Measurements from ENCODE around the gene KIZ. TPM values are rescaled to one million over a fixed set of nuclear protein-coding genes. Genes with fewer than 3 reads are reported as not detected.

Gene KIZ
- total RNA-seq, 1 experiment from 2014 or later, result 13.4 TPM

GRCh38 chr20:21180248-21180647 lies 54.4 kb downstream of the KIZ start:
- H3K4me2 ChIP-seq (ENCODE audit: low read length), result no peak overlapping the region
- no peak for ATAC-seq
- no peaks in the 10 kb centered on the region for H3K9me2 ChIP-seq (replicated peaks; ENCODE audit: low read length)
- peaks cover 6% of the 10 kb centered on the region; the same call in 1 of the 2 replicates for H3K9me3 ChIP-seq (ENCODE audit: low read length)
- no peaks in the 10 kb centered on the region for H4K20me1 ChIP-seq (ENCODE audit: low read length)
- DNase-seq, result no peak
- CTCF ChIA-PET, result interaction anchor here (0.6 kb wide), 1 partner anchor 731 kb away, joined by 6 read pairs; no protein-coding TSS in a partner anchor
- intact Hi-C loops (cut with micrococcal nuclease), result loop anchor here (5.0 kb wide), 1 partner anchor 47 kb away; no protein-coding TSS in a partner anchor
- no peaks in the 10 kb centered on the region for H3K27me3 ChIP-seq (ENCODE audit: low read length)
- peaks cover 40% of the 10 kb centered on the region for H3K4me1 ChIP-seq (ENCODE audit: insufficient read depth, low read length)
- POLR2A ChIA-PET (ENCODE audit: unreplicated experiment), result no interaction called here
- no peak overlapping the region for H3K9ac ChIP-seq (ENCODE audit: low read length)
- no peaks in the 10 kb centered on the region for H3K79me2 ChIP-seq (ENCODE audit: low read length)
- H3F3A ChIP-seq (ENCODE audit: low read length, unreplicated experiment), result peaks cover 22% of the 10 kb centered on the region
- H3K4me3 ChIP-seq (ENCODE audit: low read length), result no peak overlapping the region
- no TSS peak for BruUV-seq (replicated peaks)
- H3K36me3 ChIP-seq (ENCODE audit: low read depth, low read length), result no peaks in the 10 kb centered on the region
- H3K27ac ChIP-seq (ENCODE audit: low read length), result no peak overlapping the region
- TF ChIP-seq EZH2 (IDR thresholded peaks at IDR 0.05; ENCODE audit: low read length, unreplicated experiment) (no peak), EZH2phosphoT487 (IDR thresholded peaks at IDR 0.05; ENCODE audit: borderline replicate concordance, low read length) (no peak), CTCF (conservative IDR thresholded peaks at IDR 0.05; ENCODE audit: low read depth, low read length) (no peak)
- H2AFZ ChIP-seq (ENCODE audit: low read length), result no peak overlapping the region

- DNase-seq (no peak), ATAC-seq (no peak)
- no peak overlapping the region for H3K9ac ChIP-seq (ENCODE audit: low read length)
- no peaks in the 10 kb centered on the region for H3K79me2 ChIP-seq (ENCODE audit: low read length)
- no peaks in the 10 kb centered on the region for H4K20me1 ChIP-seq (ENCODE audit: low read length)
- no peaks in the 10 kb centered on the region for H3K9me2 ChIP-seq (replicated peaks; ENCODE audit: low read length)
- CTCF ChIA-PET, result no interaction called here
- H3K36me3 ChIP-seq (ENCODE audit: low read depth, low read length), result no peaks in the 10 kb centered on the region
- no TSS peak for BruUV-seq (replicated peaks)
- H3K27me3 ChIP-seq (ENCODE audit: low read length), result no peaks in the 10 kb centered on the region
- H3K4me2 ChIP-seq (ENCODE audit: low read length), result no peak overlapping the region
- TF ChIP-seq EZH2phosphoT487 (IDR thresholded peaks at IDR 0.05; ENCODE audit: borderline replicate concordance, low read length), result no peak
- no peak for TF ChIP-seq EZH2 (IDR thresholded peaks at IDR 0.05; ENCODE audit: low read length, unreplicated experiment)
- TF ChIP-seq CTCF (conservative IDR thresholded peaks at IDR 0.05; ENCODE audit: low read depth, low read length), result no peak
- POLR2A ChIA-PET (ENCODE audit: unreplicated experiment), result no interaction called here
- H3F3A ChIP-seq (ENCODE audit: low read length, unreplicated experiment), result peaks cover 22% of the 10 kb centered on the region
- peaks cover 6% of the 10 kb centered on the region; the same call in 1 of the 2 replicates for H3K9me3 ChIP-seq (ENCODE audit: low read length)
- H3K4me1 ChIP-seq (ENCODE audit: insufficient read depth, low read length), result peaks cover 40% of the 10 kb centered on the region
- intact Hi-C loops (cut with micrococcal nuclease), result loop anchor here (5.0 kb wide), 1 partner anchor 46 kb away; no protein-coding TSS in a partner anchor
- no peak overlapping the region for H2AFZ ChIP-seq (ENCODE audit: low read length)
- H3K27ac ChIP-seq (ENCODE audit: low read length), result no peak overlapping the region
- H3K4me3 ChIP-seq (ENCODE audit: low read length), result no peak overlapping the region
Measured at GRCh38 chr20:21181028-21181427, 55.1 kb downstream of the KIZ start.

- H3K4me2 ChIP-seq (ENCODE audit: low read length), result peak overlapping the region; percentile 91
- TF ChIP-seq CTCF (conservative IDR thresholded peaks at IDR 0.05; ENCODE audit: low read depth, low read length), result no peak
- no peak for TF ChIP-seq EZH2 (IDR thresholded peaks at IDR 0.05; ENCODE audit: low read length, unreplicated experiment)
- no peak for TF ChIP-seq EZH2phosphoT487 (IDR thresholded peaks at IDR 0.05; ENCODE audit: borderline replicate concordance, low read length)
- no peaks in the 10 kb centered on the region for H3K9me2 ChIP-seq (replicated peaks; ENCODE audit: low read length)
- intact Hi-C loops (cut with micrococcal nuclease), result loop anchor here (1.0 to 5.0 kb wide), 3 partner anchors 44 to 94 kb away; no protein-coding TSS in a partner anchor
- BruUV-seq (replicated peaks), result no TSS peak
- DNase-seq (peak; percentile 96), ATAC-seq (peak; percentile 96)
- peaks cover 22% of the 10 kb centered on the region for H3F3A ChIP-seq (ENCODE audit: low read length, unreplicated experiment)
- H3K4me1 ChIP-seq (ENCODE audit: insufficient read depth, low read length), result peaks cover 40% of the 10 kb centered on the region
- no peaks in the 10 kb centered on the region for H3K27me3 ChIP-seq (ENCODE audit: low read length)
- peak overlapping the region; percentile 52 for H3K4me3 ChIP-seq (ENCODE audit: low read length)
- H3K9me3 ChIP-seq (ENCODE audit: low read length), result no peaks in the 10 kb centered on the region
- no peaks in the 10 kb centered on the region for H3K79me2 ChIP-seq (ENCODE audit: low read length)
- H3K27ac ChIP-seq (ENCODE audit: low read length), result peak overlapping the region; percentile 99
- H4K20me1 ChIP-seq (ENCODE audit: low read length), result no peaks in the 10 kb centered on the region
- peak overlapping the region; percentile 27; the same call in 1 of the 2 replicates for H2AFZ ChIP-seq (ENCODE audit: low read length)
- ChIA-PET CTCF (interaction anchor here (0.6 to 1.3 kb wide), 4 partner anchors 52 to 57 kb away, joined by 3 to 7 read pairs (median 5); partner anchors contain the start of gene KIZ), POLR2A (ENCODE audit: unreplicated experiment) (interaction anchor here (0.6 kb wide), 1 partner anchor 8 kb away, joined by 5 read pairs; no protein-coding TSS in a partner anchor)
- peak overlapping the region; percentile 83 for H3K9ac ChIP-seq (ENCODE audit: low read length)
- H3K36me3 ChIP-seq (ENCODE audit: low read depth, low read length), result no peaks in the 10 kb centered on the region
Measured at GRCh38 chr20:21182832-21183563, 57.1 kb downstream of the KIZ start.
